Erythroblast (primary cell): ENCODE results near the gene RNF217.

Experiments
- GATA1 ChIP-seq: IDR thresholded peaks from 2 replicates; pipeline ENCODE4 v1.6.1; 2011; ENCODE audit warnings: low read depth, mild to moderate bottlenecking, control low read depth, low read length, moderate library complexity
- POLR2A ChIP-seq: IDR thresholded peaks from 2 replicates; pipeline ENCODE4 v1.6.1; 2011; ENCODE audit warnings: mild to moderate bottlenecking, low read length

DNA sequence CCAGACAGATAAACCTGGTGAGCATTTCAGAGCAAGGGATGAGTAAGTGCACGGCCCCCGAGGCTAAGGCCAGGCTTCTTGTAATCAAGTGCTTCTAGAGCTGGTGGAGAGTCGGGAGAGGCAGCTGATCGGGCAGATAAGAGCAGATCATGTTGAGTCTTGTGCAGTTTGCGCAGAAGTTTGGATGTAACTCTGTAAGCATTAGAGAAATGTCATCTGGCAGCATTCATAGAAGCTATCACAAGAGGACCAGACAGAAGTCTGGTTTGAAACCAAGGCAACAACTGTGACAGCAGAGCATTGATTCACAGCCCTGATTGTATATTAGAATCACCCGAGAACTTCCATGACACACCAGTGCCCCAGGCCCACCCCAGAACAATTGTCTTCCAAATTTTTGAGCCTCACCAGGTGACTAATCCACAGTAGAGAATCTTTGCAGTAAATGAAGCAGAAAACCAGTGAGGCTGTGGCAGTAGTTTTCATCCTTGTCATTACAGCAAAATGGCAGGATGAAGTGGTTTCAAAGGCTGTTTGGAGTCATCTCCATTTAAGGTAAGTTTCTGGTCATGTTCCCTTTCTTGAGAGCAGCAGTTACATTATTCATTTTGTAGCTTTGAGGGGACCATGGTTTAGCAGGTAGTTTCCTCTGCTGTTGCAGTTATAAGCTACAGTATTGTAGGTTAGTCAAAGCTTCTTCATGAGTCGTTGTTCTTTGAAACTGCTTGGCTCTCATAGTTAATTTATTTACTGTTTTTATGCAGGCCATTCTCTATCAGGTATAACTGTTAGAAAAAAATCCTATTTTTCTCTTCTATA is 84.1 kb downstream of the RNF217 start:
- TF ChIP-seq POLR2A (no peak), GATA1 (no peak)
